LNCaP clone FGC (cell line): Measurements from ENCODE around the gene RHOF.

Experiments
- DNase-seq: peaks from one replicate; pipeline ENCODE4 v3.0.0-alpha.2; 2011; ENCODE audit warnings: low read depth
- H3K4me3 ChIP-seq: 2 replicates; pipeline ENCODE4 v1.5.1; 2011; ENCODE audit warnings: mild to moderate bottlenecking, low read depth, low read length, control low read depth
- TF ChIP-seq, protein P1 (sequence below): IDR thresholded peaks from 2 replicates; pipeline ENCODE4 v1.5.1; 2012; ENCODE audit warnings: mild to moderate bottlenecking; ENCODE audit not compliant: control insufficient read depth, insufficient read depth; ENCODE audit errors: extremely low read depth

RHOF gene

DNA sequence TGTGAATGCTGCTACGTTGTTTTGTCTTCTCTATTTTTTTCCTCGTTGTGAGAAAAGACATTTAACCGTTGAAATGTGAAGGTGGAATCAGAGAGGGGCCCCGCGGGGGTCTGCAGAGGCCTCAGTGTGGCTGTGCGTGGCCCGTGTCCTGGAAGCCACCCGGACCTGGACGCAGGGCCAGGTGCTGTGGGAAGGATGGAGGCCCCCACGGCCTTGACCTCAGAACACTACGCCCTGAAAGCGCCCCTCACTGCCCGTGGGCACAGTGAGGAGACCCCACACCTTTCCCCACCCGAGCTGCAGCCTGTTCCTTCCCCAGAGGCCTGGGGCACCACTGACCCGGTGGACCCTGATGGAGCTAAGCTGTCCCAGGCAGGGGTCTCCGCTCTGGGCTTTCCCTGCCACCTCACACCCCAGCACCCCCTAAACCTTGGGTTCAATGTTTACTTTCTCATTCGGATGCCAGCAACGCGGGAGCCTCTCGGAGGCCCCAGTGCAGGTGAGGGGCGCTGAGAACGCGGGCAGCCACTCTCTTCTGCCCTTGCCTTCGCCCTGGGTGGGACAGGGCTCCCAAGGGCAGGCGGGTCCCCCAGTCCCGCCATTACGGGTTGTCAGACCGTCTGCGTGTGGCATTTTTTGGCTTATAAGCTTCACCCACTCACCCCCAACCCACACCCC is 37.2 kb upstream of the RHOF start:
- TF ChIP-seq, protein P1, sequence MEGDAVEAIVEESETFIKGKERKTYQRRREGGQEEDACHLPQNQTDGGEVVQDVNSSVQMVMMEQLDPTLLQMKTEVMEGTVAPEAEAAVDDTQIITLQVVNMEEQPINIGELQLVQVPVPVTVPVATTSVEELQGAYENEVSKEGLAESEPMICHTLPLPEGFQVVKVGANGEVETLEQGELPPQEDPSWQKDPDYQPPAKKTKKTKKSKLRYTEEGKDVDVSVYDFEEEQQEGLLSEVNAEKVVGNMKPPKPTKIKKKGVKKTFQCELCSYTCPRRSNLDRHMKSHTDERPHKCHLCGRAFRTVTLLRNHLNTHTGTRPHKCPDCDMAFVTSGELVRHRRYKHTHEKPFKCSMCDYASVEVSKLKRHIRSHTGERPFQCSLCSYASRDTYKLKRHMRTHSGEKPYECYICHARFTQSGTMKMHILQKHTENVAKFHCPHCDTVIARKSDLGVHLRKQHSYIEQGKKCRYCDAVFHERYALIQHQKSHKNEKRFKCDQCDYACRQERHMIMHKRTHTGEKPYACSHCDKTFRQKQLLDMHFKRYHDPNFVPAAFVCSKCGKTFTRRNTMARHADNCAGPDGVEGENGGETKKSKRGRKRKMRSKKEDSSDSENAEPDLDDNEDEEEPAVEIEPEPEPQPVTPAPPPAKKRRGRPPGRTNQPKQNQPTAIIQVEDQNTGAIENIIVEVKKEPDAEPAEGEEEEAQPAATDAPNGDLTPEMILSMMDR = no peak
- DNase-seq = no peak
- H3K4me3 ChIP-seq = no peak overlapping the region

DNA sequence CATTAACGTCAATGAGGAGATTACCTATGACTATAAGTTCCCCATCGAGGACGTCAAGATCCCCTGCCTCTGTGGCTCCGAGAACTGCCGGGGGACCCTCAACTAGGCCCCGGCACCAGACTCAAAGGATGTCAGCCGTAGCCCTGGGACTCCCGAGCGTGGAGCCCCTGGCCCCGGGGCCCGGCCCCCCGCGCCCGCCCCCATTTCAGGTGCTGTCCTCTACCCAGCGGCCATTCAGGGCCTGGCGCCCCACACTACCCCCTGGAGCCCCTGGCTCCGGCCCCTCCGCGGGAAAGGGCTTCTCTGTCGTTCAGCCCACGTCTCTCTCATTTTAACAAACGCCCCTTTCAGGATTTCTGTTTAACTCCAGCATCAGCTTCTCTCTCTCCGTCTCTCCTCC is 36.6 kb upstream of the RHOF start:
- H3K4me3 ChIP-seq = no peak overlapping the region
- TF ChIP-seq, protein P1 = no peak
- DNase-seq = no peak

DNA sequence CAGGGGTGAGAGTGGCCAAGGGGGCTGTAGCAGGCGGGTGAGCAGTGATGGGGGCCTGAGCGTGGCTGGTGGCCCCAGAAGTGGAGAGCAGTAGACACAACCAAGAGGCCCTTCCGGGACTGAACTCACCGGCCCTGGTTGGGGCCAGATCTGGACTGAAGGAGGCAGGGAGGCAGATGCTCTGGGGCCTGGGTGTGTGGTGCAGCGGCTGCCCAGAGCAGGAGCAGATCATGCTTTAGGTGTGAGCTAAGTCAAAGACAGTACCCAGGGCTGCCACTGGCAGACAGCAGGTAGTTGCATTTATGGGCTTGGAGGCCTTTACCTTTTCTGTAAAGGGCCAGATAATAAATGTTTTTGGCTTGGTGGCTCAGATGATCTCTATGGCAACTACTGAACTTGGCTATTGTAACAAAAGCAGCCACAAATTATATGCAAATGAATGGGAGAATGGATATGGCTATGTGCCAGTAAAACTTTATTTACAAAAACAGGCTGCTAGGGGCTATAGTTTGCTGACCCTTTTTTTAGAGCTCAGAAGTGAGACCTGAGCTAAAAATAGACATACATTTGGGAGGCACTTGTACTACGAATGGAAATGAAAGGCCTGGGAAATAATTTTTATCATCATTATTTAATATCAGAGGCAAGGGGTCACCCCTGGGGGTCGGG is 35.9 kb upstream of the RHOF start:
- H3K4me3 ChIP-seq = no peak overlapping the region
- TF ChIP-seq, protein P1 = no peak
- no peak for DNase-seq

DNA sequence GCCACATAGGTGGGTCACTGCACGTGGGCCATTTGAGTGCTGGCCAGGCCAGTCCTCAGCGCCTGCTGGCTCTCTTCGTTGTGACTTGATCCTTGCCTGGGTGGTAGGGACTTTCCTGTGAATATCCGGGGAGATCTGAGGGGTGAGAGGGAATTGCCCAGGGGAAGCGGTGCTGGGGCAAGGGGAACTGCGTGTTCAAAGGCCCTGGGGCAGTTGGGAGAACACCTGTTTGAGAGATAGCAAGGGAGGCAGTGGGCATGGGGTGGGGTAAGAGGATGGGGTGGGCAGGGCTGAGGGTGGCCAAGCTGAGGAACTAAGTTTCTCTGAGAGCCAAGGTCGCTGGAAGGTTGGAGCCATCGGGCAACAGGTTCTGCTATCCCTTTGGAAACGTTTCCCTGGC is 35.3 kb upstream of the RHOF start:
- TF ChIP-seq, protein P1 = no peak
- H3K4me3 ChIP-seq = no peak overlapping the region
- DNase-seq = no peak

DNA sequence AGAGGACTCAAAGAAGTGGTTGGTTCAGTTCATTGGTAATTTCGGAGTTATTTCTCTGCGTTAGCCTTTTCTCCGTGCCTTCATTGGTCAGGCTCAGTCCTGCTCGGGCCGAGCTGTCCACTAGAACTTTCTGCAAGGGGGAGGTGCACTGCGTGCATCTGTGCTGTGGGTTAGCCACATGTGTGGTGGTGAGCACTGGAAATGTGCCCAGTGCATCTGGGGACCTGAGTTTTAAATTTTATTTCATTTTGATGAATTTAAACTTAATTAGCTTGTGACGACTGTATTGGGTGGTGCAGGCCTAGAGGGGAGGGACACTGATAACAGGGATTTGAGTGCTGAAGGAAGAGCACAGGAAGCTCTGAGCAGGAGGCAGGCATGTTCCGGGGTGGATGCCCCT is 34.8 kb upstream of the RHOF start:
- no peak overlapping the region for H3K4me3 ChIP-seq
- TF ChIP-seq, protein P1 = no peak
- DNase-seq = no peak

DNA sequence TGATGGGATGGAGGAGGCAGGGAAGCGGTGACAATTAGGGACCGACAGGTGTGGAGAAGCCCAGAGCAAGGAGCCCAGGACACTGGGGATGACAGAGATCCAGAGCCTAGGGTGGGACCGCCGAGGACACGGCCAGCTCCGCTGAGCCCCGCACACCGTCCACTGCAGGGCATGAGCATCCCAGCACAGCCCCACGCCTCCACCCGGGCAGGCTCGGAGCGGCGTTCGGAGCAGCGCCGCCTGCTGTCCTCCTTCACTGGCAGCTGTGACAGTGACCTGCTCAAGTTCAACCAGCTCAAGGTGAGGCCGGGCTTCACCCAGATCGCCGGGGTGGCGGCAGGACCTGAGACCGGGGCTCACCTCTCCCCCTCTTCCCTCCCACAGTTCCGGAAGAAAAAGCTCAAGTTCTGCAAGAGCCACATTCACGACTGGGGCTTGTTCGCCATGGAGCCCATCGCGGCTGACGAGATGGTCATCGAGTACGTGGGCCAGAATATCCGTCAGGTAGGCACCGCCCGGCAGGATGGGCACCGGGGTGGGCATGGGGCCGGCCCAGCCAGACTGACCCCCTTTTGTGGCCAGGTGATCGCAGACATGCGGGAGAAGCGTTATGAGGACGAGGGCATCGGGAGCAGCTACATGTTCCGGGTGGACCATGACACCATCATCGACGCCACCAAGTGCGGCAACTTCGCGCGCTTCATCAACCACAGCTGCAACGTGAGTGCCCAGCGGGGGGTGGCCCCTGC is 34.0 kb upstream of the RHOF start:
- no peak for DNase-seq
- TF ChIP-seq, protein P1 = no peak
- no peak overlapping the region for H3K4me3 ChIP-seq
